22Rv1 (cell line): Measurements from ENCODE around the gene ATG9B.

Source experiments
- H3K27ac ChIP-seq: fragments of 450-650 bp; 2 replicates; pipeline ENCODE4 v1.5.1; 2017
- ZFX ChIP-seq: fragments of 450-650 bp; IDR thresholded peaks from 2 replicates; pipeline ENCODE4 v1.6.1; 2017; ENCODE audit warnings: antibody characterized with exemption, borderline replicate concordance
- TF ChIP-seq, protein P1 (sequence below): fragments of 450-650 bp; IDR thresholded peaks from 2 replicates; pipeline ENCODE4 v1.5.1; 2017; ENCODE audit warnings: mild to moderate bottlenecking

Gene ATG9B

DNA sequence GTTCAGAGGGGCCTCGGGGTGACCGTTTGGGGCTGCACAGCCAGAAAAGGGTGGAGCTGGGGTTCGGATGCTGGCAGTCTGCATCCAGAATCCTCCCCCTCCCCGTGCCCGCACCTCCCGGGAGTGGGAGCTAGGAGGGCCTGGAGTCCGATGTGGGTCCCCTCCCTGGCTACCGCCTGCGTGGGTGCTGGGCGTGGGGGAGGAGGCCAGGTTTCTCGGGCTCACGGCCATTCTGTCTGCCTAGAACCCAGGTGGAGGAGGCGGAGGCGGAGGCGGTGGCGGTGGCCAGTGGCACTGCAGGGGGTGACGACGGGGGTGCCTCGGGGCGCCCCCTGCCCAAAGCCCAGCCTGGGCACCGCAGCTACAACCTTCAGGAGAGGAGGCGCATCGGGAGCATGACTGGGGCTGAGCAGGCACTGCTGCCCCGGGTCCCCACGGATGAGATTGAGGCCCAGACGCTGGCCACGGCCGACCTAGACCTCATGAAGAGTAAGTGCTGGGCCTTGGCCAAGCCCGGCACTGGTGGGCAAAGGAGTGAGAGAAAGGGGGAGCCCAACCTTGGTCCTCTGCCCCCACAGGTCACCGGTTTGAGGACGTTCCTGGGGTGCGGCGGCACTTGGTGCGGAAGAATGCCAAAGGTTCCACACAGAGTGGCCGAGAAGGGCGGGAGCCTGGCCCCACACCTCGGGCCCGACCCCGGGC is 42.1 kb upstream of the ATG9B start:
- no peak overlapping the region; the same call in 1 of the 2 replicates for H3K27ac ChIP-seq
- no peak for TF ChIP-seq ZFX
- TF ChIP-seq, protein P1, sequence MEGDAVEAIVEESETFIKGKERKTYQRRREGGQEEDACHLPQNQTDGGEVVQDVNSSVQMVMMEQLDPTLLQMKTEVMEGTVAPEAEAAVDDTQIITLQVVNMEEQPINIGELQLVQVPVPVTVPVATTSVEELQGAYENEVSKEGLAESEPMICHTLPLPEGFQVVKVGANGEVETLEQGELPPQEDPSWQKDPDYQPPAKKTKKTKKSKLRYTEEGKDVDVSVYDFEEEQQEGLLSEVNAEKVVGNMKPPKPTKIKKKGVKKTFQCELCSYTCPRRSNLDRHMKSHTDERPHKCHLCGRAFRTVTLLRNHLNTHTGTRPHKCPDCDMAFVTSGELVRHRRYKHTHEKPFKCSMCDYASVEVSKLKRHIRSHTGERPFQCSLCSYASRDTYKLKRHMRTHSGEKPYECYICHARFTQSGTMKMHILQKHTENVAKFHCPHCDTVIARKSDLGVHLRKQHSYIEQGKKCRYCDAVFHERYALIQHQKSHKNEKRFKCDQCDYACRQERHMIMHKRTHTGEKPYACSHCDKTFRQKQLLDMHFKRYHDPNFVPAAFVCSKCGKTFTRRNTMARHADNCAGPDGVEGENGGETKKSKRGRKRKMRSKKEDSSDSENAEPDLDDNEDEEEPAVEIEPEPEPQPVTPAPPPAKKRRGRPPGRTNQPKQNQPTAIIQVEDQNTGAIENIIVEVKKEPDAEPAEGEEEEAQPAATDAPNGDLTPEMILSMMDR, result no peak

DNA sequence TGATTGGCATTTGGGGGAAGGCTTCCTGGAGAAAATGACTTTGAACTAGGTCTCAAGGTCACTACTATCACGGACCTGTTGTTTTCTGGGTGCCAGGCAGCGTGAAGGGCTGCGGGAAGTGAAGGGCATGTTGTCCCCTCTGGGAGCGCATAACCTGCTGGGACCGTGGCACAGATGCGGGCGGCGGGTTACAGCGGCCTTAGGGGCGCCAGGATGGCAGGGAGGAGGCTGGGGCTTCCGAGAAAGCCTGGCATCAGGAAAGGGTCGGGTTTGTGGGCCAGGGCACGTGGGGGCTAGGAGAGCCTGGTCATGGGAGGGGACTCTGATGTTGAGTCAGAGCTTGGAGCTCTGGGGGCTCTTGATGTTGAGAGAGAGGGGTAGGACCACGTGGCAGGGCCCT is 41.2 kb upstream of the ATG9B start:
- no peak for TF ChIP-seq ZFX
- TF ChIP-seq, protein P1, result no peak
- H3K27ac ChIP-seq, result peak overlapping the region; percentile 12; the same call in 1 of the 2 replicates

DNA sequence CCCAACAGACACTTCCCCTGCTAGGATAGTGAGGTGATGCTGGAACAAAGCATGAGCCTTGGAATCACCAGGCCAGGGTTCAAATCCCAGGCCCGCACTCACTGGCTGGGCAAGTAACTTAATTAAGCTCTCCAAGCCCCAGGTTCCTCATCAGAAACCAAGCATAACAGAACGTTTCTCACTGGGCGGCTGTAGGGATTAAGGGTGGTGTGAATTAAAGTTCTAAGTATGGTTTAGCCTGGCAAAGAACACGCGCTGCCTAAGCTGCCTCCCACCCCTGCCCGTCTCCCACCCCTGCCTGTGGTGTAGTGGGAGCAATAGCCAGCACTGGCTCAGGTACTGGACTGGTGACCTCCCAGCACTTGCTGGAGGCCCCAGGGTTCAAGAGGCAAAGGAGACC is 40.7 kb upstream of the ATG9B start:
- no peak for TF ChIP-seq ZFX
- TF ChIP-seq, protein P1, result no peak
- peak overlapping the region; percentile 12; the same call in 1 of the 2 replicates for H3K27ac ChIP-seq

DNA sequence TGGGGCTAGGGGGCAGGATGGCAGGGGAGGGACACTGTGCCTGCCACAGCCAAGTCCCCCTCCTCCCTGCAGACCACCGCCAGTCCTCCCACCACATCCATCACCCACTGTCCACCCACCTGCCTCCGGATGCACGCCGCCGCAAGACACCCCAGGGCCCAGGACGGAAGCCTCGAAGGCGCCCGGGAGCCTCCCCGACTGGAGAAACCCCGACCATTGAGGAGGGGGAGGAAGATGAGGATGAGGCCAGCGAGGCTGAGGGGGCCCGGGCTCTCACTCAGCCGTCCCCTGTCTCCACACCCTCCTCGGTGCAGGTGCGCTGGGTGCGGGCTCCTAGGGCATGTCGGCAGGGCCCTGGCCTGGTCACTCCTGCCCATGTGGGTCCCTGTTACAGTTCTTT is 40.2 kb upstream of the ATG9B start:
- TF ChIP-seq ZFX, result no peak
- TF ChIP-seq, protein P1, result no peak
- peak overlapping the region; percentile 96; the same call in 1 of the 2 replicates for H3K27ac ChIP-seq

DNA sequence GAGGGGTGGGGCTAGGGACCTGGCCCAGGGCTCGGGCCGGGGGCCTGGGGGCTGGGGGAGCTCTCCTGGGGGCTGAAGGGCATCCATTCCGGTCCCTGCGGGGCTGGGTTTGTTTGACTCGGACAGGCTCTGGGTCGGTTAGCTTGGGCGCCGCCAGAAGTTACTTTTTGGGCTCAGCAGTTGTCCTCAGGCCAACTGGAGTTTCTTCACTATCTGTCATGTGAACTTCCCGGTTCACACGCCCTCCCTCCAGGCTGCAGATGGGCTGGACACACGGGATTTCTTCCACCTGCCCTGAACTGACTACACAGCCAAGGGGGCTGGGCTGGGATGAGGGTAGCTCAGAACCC is 38.9 kb upstream of the ATG9B start:
- peak overlapping the region; percentile 96 for H3K27ac ChIP-seq

DNA sequence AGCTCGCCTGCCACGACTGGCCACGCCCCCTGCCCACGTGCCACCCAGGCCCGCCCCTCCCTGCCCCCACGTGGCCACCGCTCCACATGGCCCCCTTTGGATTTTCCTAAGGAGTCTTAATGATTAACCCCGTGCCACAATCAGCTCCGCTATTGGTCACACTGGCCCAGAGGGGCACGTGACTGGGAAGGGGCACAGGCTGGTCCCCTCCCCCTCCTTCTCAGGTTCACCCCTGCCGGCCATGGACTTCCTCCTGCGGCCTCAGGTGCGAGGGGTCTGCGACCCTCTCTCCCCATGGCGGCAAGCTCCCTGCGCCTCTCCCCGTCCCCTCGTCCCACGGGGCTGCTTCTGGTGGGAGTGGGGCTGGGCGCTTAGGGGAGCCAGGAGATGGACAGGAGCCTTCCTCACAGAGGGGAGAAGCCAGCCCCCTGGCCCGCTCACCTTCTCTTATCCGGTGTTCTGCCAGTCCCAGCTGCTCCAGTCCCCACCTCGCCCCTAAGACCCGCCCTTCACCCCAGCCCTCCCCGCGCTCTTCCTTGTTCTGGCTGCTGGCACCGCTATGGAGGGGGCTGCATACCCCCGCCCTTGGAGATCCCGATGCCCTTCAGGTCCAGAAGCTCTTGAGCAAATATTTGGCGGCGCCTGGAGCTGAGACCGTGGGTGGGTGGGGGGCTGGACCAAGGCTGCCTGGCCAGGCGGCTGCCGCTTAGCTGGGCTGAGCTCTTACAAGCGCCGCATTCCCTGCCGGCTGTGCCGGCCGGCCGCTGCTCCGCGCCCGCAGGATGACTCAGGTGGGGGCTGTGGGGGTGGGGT is 38.3 kb upstream of the ATG9B start:
- H3K27ac ChIP-seq, result peak overlapping the region; percentile 96
- no peak for TF ChIP-seq ZFX
- TF ChIP-seq, protein P1, result no peak

More for the DNA sequence above, 38.9 kb upstream of the ATG9B start:
- no peak for TF ChIP-seq ZFX

DNA sequence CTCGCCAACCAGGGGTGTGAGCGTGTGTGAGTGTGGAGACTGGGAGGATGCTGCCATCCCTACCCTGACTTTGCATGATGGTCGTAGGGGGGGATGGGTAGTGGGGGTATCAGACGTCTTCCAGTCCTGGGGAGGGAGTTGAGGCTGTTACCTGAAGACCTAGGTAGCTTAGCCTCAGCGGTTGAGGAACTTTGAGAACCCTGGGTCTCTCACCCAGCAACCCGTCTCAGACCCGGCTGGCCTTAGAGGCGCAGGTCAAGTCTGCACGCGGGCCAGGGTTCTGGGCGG is 37.8 kb upstream of the ATG9B start:
- TF ChIP-seq ZFX, result no peak
- TF ChIP-seq, protein P1, result no peak
- peak overlapping the region; percentile 96 for H3K27ac ChIP-seq
